HG03064 (cell line): ENCODE measurements around the gene FOXC1.

ENCODE experiments used
- ATAC-seq: cut with Tn5 transposase; IDR thresholded peaks from one replicate; pipeline ENCODE4 v1.9.1; 2021; ENCODE audit warnings: low read depth; ENCODE audit not compliant: unreplicated experiment

Gene FOXC1

GRCh38 chr6:1584146-1584545 is 25.6 kb upstream of the FOXC1 start:
- ATAC-seq, result no peak

GRCh38 chr6:1584996-1585668 is 24.6 kb upstream of the FOXC1 start:
- no peak for ATAC-seq

GRCh38 chr6:1585669-1586049 is 24.1 kb upstream of the FOXC1 start:
- no peak for ATAC-seq

- ATAC-seq, result no peak
Measured at GRCh38 chr6:1586256-1586655, 23.5 kb upstream of the FOXC1 start.

- ATAC-seq, result no peak
Measured at GRCh38 chr6:1586861-1587450, 22.8 kb upstream of the FOXC1 start.

GRCh38 chr6:1587546-1587945 is 22.2 kb upstream of the FOXC1 start:
- ATAC-seq, result no peak

- ATAC-seq, result no peak
Measured at GRCh38 chr6:1587977-1588376, 21.7 kb upstream of the FOXC1 start.

- no peak for ATAC-seq
Measured at GRCh38 chr6:1589208-1589607, 20.5 kb upstream of the FOXC1 start.

GRCh38 chr6:1590580-1590979 is 19.1 kb upstream of the FOXC1 start:
- no peak for ATAC-seq

- ATAC-seq, result no peak
Measured at GRCh38 chr6:1591243-1591642, 18.5 kb upstream of the FOXC1 start.

- ATAC-seq, result no peak
Measured at GRCh38 chr6:1591926-1592325, 17.8 kb upstream of the FOXC1 start.

GRCh38 chr6:1592852-1593251 is 16.9 kb upstream of the FOXC1 start:
- no peak for ATAC-seq

- no peak for ATAC-seq
Measured at GRCh38 chr6:1593286-1593957, 16.3 kb upstream of the FOXC1 start.

- no peak for ATAC-seq
Measured at GRCh38 chr6:1593958-1594314, 15.8 kb upstream of the FOXC1 start.

- no peak for ATAC-seq
Measured at GRCh38 chr6:1594445-1595200, 15.1 kb upstream of the FOXC1 start.

- no peak for ATAC-seq
Measured at GRCh38 chr6:1595271-1596087, 14.2 kb upstream of the FOXC1 start.

- ATAC-seq, result no peak
Measured at GRCh38 chr6:1596088-1596852, 13.4 kb upstream of the FOXC1 start.

- no peak for ATAC-seq
Measured at GRCh38 chr6:1597121-1597744, 12.5 kb upstream of the FOXC1 start.

GRCh38 chr6:1597924-1598323 is 11.8 kb upstream of the FOXC1 start:
- no peak for ATAC-seq
